ENCODE data around the gene CCDC183.
A peak's percentile ranks its signal among the peaks of the same experiment; 100 is the strongest.
"Not testable (repeated sequence)": the region's sequence is repeated elsewhere in the genome, so short reads cannot be mapped to it uniquely, and the experiment has no call there.

CCDC183 gene

GRCh38 chr9:136803009-136803550 lies 6.9 kb downstream of the CCDC183 start:
- DNase-seq, result not testable (repeated sequence)

- DNase-seq, result no peak
These were observed 7.7 kb downstream of the CCDC183 start for GRCh38 chr9:136803551-136804508.

GRCh38 chr9:136804509-136805206 lies 8.5 kb downstream of the CCDC183 start:
- no peak for DNase-seq

- no peak for DNase-seq
These were observed 9.1 kb downstream of the CCDC183 start for GRCh38 chr9:136805207-136805740.

- DNase-seq, result no peak
These were observed 9.9 kb downstream of the CCDC183 start for GRCh38 chr9:136806067-136806466.

GRCh38 chr9:136806631-136807201 lies 10.6 kb downstream of the CCDC183 start:
- no peak for DNase-seq

- DNase-seq, result peak; percentile 90
These were observed 11.3 kb downstream of the CCDC183 start, which contains the start of gene RABL6 for GRCh38 chr9:136807281-136808074. TSS of gene RABL6 (plus strand) at chr9:136807948. CDS start at chr9:136808197, 249 bp downstream.

- DNase-seq, result peak; percentile 65
These were observed 12.1 kb downstream of the CCDC183 start for GRCh38 chr9:136808075-136808805.

GRCh38 chr9:136808806-136809158 lies 12.6 kb downstream of the CCDC183 start:
- no peak for DNase-seq

- no peak for DNase-seq
These were observed 18.7 kb downstream of the CCDC183 start for GRCh38 chr9:136814725-136815421.

- DNase-seq, result no peak
These were observed 19.3 kb downstream of the CCDC183 start for GRCh38 chr9:136815422-136815782.

GRCh38 chr9:136820971-136821825 lies 25.1 kb downstream of the CCDC183 start:
- DNase-seq, result no peak

- DNase-seq, result no peak
These were observed 25.8 kb downstream of the CCDC183 start for GRCh38 chr9:136821826-136822544.

GRCh38 chr9:136823136-136824046 lies 27.3 kb downstream of the CCDC183 start:
- DNase-seq, result no peak

GRCh38 chr9:136824496-136825225 lies 28.5 kb downstream of the CCDC183 start:
- no peak for DNase-seq

- DNase-seq, result no peak
These were observed 29.4 kb downstream of the CCDC183 start for GRCh38 chr9:136825295-136826187.
